Measurements from ENCODE around the gene FREY1. TPM values are rescaled to one million over a fixed set of nuclear protein-coding genes. Genes with fewer than 3 reads are reported as not detected.
"Not testable (repeated sequence)": the region's sequence is repeated elsewhere in the genome, so short reads cannot be mapped to it uniquely, and the experiment has no call there.

The FREY1 gene
- total RNA-seq, 1 donor from 2014 or later = not detected

- peak; percentile 26 for DNase-seq
- ATAC-seq (ENCODE audit: poor library complexity) = no peak
- intact Hi-C loops (cut with DNase I) = loop anchor here (5.0 kb wide), 1 partner anchor 62 kb away; no protein-coding TSS in a partner anchor
Measured at GRCh38 chr11:45918962-45919675, 12.0 kb upstream of the FREY1 start.

DNA sequence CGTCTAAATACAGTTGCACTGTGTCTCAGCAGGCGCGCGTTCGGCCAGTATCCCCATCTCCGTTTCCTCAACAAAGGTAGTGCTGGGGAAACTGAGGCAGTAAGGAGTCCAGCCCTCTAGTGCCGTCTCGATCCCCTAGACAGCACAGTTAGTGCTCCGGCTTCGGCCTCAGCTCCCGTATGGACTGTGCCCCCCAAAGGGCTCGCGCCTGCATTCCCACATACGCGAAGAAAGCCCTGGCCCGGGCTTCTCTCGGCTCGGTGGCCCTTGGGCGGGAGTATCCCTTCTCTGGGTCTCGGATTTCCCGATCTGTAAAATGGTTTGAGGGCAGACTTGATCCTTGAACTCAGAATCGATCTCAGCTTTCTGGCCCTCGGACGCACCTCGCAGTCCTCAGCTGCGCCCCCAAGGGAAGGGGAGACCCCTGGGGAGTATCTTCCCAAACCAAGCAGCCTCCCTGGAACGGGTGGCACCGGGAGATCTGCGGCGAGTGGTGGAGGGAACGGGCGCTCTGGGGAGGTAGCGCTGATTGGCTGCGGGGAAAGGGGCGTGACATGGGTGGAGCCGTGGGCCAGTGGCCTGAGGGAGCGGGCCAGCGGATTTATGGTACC lies 11.4 kb upstream of the FREY1 start:
- DNase-seq = peak; percentile 91
- intact Hi-C loops (cut with DNase I) = loop anchor here (5.0 kb wide), 1 partner anchor 61 kb away; no protein-coding TSS in a partner anchor
- peak; percentile 91 for ATAC-seq (ENCODE audit: poor library complexity)

GRCh38 chr11:45917623-45918330 lies 10.7 kb upstream of the FREY1 start, which contains the start of gene PEX16:
Gene PEX16 (minus strand): TSS chr11:45917877. CDS start chr11:45917811, 66 bp downstream.
- DNase-seq = peak; percentile 98
- peak; percentile 96 for ATAC-seq (ENCODE audit: poor library complexity)
- intact Hi-C loops (cut with DNase I) = loop anchor here (5.0 kb wide), 1 partner anchor 60 kb away; no protein-coding TSS in a partner anchor

- ATAC-seq (ENCODE audit: poor library complexity) (no peak), DNase-seq (no peak)
- intact Hi-C loops (cut with DNase I) = loop anchor here (5.0 kb wide), 1 partner anchor 60 kb away; no protein-coding TSS in a partner anchor
Measured at GRCh38 chr11:45917286-45917622, 10.2 kb upstream of the FREY1 start.

DNA sequence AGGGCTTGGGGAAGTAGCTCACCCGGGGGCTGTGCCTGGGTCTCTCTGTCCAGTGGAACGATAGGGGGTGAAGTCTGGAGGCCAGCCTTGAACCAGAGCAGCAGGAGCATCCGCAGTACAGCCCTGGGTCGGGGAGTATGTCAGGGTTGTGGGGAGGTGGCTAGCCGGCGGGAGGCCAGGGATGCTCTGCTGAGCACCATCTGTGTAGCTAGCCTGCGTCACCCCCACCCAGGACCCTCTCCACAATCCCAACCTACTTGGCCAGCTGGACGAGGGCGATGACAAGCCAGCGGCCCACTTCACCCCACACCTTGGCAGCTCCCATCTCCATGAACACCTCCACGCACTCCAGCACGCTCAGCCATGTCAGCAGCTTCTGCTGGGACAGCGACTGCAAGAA lies 8.4 kb upstream of the FREY1 start:
- DNase-seq (no peak), ATAC-seq (ENCODE audit: poor library complexity) (no peak)
- intact Hi-C loops (cut with DNase I) = loop anchor here (5.0 kb wide), 1 partner anchor 58 kb away; no protein-coding TSS in a partner anchor

DNA sequence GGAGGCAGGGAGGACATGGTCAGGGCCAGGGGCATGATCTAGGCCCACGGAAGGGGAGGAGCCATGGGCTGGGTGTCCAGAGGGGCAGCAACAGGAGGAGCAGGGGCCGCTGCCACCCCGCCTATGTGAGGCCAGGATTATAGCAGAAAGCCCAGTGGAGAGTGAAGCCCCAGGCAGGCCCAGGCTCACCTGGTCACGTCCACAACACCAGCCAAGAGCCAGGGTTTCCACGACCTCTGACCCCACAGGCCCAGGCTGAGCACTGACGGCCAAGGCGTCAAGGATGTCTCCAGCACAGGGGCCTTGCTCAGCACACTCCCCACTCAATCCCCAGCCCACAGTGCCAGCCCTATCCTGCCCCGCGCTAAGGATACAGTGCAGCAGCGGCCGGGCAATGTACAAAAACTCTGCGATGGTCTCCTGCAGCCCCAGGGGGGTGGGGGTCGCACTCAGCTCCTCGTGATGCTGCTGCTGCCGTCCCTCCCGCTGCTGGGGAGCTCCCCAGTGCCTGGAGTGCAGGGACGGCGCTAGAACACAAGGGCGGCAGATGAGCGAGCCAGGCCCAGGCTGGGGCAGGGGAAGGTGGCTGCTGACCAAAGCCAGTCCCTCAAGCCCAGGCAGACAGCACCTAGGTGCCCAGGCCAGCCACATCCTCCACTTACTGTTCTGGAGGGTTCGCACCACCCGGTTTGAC lies 7.0 kb upstream of the FREY1 start:
- DNase-seq = no peak
- ATAC-seq (ENCODE audit: poor library complexity) = no peak
- intact Hi-C loops (cut with DNase I) = no loop called here

DNA sequence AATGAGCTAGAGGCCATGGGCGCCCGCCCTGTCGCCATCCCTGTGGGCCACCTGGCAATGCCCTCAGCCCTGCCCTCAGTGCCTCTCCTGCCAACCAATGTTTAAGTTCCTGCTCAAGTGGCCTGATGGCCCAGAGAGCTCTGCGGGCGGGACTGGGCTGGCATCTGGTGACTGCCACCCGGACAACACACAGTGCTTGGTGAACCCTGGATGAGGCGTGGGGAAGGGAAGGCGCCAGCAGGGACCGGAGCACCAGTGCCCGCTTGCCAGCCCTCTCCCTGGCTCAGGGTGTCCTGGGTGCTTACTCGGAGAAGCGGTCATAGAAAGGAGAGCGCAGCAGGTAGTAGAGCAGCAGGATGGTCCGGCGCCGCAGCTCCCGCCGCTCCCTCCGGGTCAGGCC lies 6.4 kb upstream of the FREY1 start:
- ATAC-seq (ENCODE audit: poor library complexity) (no peak), DNase-seq (no peak)
- intact Hi-C loops (cut with DNase I) = no loop called here

DNA sequence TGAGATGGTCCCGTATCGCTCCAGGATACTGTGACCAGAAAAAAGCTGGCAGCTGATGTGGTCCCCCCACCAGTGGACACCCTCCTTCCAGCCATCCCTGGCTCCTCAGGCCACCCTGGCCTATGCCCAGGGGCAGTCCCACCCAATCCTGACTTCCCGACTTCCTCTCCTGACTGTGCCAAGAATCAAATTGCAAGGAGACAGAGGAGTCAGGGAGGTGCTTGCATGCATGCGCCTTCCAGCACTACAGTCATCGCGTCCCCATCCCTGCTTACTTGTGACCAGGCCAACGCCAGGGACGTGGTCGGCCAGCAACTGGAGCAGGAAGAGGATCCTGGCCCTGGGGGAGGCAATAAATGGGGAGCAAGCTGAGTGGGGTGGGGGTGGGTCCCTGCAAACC lies 3.6 kb upstream of the FREY1 start:
- ATAC-seq (ENCODE audit: poor library complexity) (no peak), DNase-seq (no peak)
- intact Hi-C loops (cut with DNase I) = no loop called here

DNA sequence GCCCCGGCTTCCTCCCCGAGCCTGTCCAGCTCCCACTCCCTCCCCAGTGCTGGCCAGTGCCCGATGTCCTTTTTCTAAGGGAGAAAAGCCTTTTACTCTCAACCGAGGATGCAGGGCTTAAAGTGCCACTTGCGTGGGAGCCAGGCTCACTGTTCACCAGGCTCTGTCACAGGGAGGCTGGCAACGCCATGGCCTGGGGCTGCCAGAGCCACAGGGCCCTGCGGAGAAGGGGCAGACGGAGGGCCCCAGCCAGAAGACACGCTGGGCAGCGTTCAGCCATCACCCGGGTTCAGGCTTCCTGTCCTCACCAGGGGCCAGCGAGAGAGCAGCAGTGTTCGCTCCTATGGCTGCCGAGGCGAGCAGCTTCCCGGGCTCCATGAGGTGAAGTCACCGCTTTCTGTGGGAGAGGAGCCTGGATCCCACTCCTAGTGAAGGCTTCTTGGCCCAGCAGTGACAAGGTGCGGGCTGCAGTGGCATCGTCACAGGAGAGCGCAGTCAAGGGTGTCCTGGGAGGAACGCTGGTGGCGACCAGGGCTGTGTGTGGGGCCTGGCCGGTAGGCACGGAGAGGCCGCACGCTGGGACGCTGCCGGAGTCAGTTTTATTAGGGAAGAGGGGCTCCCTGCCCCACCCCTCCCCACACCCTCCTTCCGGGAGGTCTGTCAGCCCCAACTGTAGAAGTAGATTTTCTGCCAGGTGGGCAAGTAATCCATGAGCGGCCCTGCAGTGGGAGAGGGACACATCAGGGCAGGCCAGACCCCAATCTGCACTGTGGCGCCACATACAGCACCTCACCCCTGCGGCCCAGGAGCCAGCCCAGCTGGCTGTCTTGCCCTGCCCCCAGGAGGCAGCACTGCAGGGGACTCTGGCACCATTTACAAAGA lies 2.8 kb upstream of the FREY1 start:
- DNase-seq (no peak), ATAC-seq (ENCODE audit: poor library complexity) (no peak)
- intact Hi-C loops (cut with DNase I) = no loop called here

GRCh38 chr11:45907911-45908370 lies 870 bp upstream of the FREY1 start:
- DNase-seq (no peak), ATAC-seq (ENCODE audit: poor library complexity) (peak; percentile 18)
- intact Hi-C loops (cut with DNase I) = no loop called here

GRCh38 chr11:45906096-45906682 lies 882 bp downstream of the FREY1 start:
- ATAC-seq (ENCODE audit: poor library complexity) (no peak), DNase-seq (no peak)
- intact Hi-C loops (cut with DNase I) = no loop called here

GRCh38 chr11:45905576-45905975 lies 1.5 kb downstream of the FREY1 start:
- ATAC-seq (ENCODE audit: poor library complexity); DNase-seq; intact Hi-C loops (cut with DNase I): not testable (repeated sequence)

GRCh38 chr11:45905095-45905494 lies 2.0 kb downstream of the FREY1 start:
- no peak for DNase-seq
- no peak for ATAC-seq (ENCODE audit: poor library complexity)
- intact Hi-C loops (cut with DNase I) = no loop called here

- ATAC-seq (ENCODE audit: poor library complexity) (no peak), DNase-seq (no peak)
- intact Hi-C loops (cut with DNase I) = no loop called here
Measured at GRCh38 chr11:45904309-45904915, 2.7 kb downstream of the FREY1 start.

GRCh38 chr11:45902452-45903380 lies 4.4 kb downstream of the FREY1 start:
- intact Hi-C loops (cut with DNase I) = no loop called here
- ATAC-seq (ENCODE audit: poor library complexity) (no peak), DNase-seq (no peak)

DNA sequence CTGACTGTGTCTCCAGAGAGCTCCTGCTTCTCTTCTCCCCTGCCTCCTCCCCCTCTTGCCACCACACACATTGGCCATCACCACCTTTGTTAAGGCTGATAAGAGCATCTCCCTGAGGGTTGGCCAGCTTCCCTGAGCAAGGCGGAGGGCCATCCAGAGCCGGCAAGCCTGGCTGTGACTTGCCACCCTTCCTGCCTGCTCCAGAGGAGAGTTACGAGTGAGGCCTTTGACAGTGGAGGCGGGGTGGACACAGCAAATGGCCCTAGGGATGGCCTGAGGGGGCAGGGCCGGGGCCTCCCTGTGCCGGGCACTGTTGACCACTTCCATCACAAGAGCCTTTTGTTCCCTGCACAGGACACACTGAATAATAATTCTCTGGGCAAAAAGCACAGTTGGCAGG lies 5.4 kb downstream of the FREY1 start:
- DNase-seq = no peak
- ATAC-seq (ENCODE audit: poor library complexity) = no peak
- intact Hi-C loops (cut with DNase I) = no loop called here
